Lung (tissue), 12 donors: ENCODE results near the gene CXCR5. TPM values are rescaled to one million over a fixed set of nuclear protein-coding genes. Genes with fewer than 3 reads are reported as not detected.

ENCODE experiments used
- ATAC-seq: fragments of 200-7000 bp; cut with Tn5 transposase; one replicate; pipeline ENCODE4 v1.9.1; 2020; ENCODE audit warnings: moderate number of reproducible peaks; ENCODE audit not compliant: insufficient read depth, low FRiP score
- DNase-seq, 3 donors: peaks; one replicate each; pipeline ENCODE4 v3.0.0-alpha.2; 2013 to 2017
- H3K27ac ChIP-seq, 2 donors: one replicate each; pipeline ENCODE4 v1.5.1; 2013; ENCODE audit warnings: mild to moderate bottlenecking in 2 of 2, moderate library complexity in 2 of 2, control low read depth in 1 of 2, inconsistent platforms in 1 of 2, low read depth in 1 of 2, low read length in 1 of 2
- H3K27me3 ChIP-seq, 3 donors: one replicate each; pipeline ENCODE4 v1.5.1; 2013; ENCODE audit warnings: low read length in 2 of 3; ENCODE audit not compliant: control insufficient read depth in 3 of 3, insufficient read depth in 3 of 3
- H3K36me3 ChIP-seq, 4 donors: one replicate each; pipeline ENCODE4 v1.5.1; 2013; ENCODE audit warnings: low read length in 4 of 4, mild to moderate bottlenecking in 1 of 4, moderate library complexity in 1 of 4; ENCODE audit not compliant: control insufficient read depth in 4 of 4, insufficient read depth in 4 of 4
- H3K4me1 ChIP-seq, 5 donors: one replicate each; pipeline ENCODE4 v1.5.1; 2013; ENCODE audit warnings: low read length in 5 of 5, mild to moderate bottlenecking in 2 of 5, moderate library complexity in 1 of 5; ENCODE audit not compliant: control insufficient read depth in 5 of 5, insufficient read depth in 5 of 5
- H3K4me3 ChIP-seq: one replicate; pipeline ENCODE4 v1.5.1; 2013; ENCODE audit warnings: mild to moderate bottlenecking, control low read depth, moderate library complexity
- H3K9ac ChIP-seq, 2 donors: one replicate each; pipeline ENCODE4 v1.5.1; 2013; ENCODE audit warnings: low read length in 2 of 2, control low read depth in 1 of 2; ENCODE audit not compliant: insufficient read depth in 1 of 2
- H3K9me3 ChIP-seq, 4 donors: one replicate each; pipeline ENCODE4 v1.5.1; 2013; ENCODE audit warnings: low read length in 3 of 4, mild to moderate bottlenecking in 1 of 4, moderate library complexity in 1 of 4; ENCODE audit not compliant: control insufficient read depth in 4 of 4, insufficient read depth in 3 of 4
- CTCF ChIP-seq: IDR thresholded peaks from 2 replicates; pipeline ENCODE4 v1.5.1; 2012; ENCODE audit warnings: mild to moderate bottlenecking; ENCODE audit errors: control extremely low read depth, extremely low read depth
- WGBS, 2 donors: extraction: QIAGEN DNeasy Blood & Tissue Kit; methylation state at CpG; one replicate each; pipeline ENCODE4 v1.1.7; 2013; 5-methylcytosine and 5-hydroxymethylcytosine counted together
- polyA plus RNA-seq, 2 donors: library from polyadenylated mRNA; stranded (reverse); fragments of 200-250 nt; gene quantifications; one replicate each; pipeline ENCODE4 v1.2.1, GENCODE V29; 2013
- total RNA-seq, 2 donors: library from RNA; depleted of rRNA in 1 of 2; stranded (reverse); fragments of >200 nt in 1 of 2; gene quantifications; one replicate each; pipeline ENCODE4 v1.2.1, GENCODE V29; 2014 to 2021
- donor health status: control.
- donor health status: control.
- donor health status: Bipolar disorder and iron deficiency.
- donor health status: healthy.
- donor health status: DM: yes; HTN: yes; CAD: no.

Gene CXCR5
- total and polyA plus RNA-seq, 4 donors = 0.16 to 0.65 (median 0.48) TPM; not detected in 1

GRCh38 chr11:118916842-118917388 is 33.2 kb downstream of the CXCR5 start:
- H3K4me3 ChIP-seq = no peak overlapping the region
- ATAC-seq = no peak
- H3K36me3 ChIP-seq = peaks cover 0 to 6% (median 0%) of the 10 kb centered on the region in 4 donors
- peak overlapping the region; percentile 92 to 93 for H3K27ac ChIP-seq
- peak; percentile 66 to 82 (median 68) for DNase-seq
- no peak for TF ChIP-seq CTCF
- H3K27me3 ChIP-seq = no peaks in the 10 kb centered on the region
- H3K4me1 ChIP-seq = peaks cover 20 to 95% (median 78%) of the 10 kb centered on the region in 5 donors
- H3K9me3 ChIP-seq = no peaks in the 10 kb centered on the region
- peak overlapping the region in 1 of 2 donors; percentile 26 for H3K9ac ChIP-seq
- WGBS, 2 donors = 52 to 64% methylated on average over 8 of the region's 8 CpGs

GRCh38 chr11:118917481-118918127 is 33.9 kb downstream of the CXCR5 start:
- no peaks in the 10 kb centered on the region for H3K9me3 ChIP-seq
- DNase-seq (peak in 2 of 3 donors; percentile 64 to 68), ATAC-seq (peak; percentile 2)
- peak overlapping the region; percentile 93 to 97 for H3K27ac ChIP-seq
- TF ChIP-seq CTCF = no peak
- no peak overlapping the region for H3K4me3 ChIP-seq
- 6 to 10% methylated on average over 13 of the region's 13 CpGs for WGBS, 2 donors
- H3K9ac ChIP-seq = peak overlapping the region in 1 of 2 donors; percentile 26
- peaks cover 20 to 95% (median 71%) of the 10 kb centered on the region in 5 donors for H3K4me1 ChIP-seq
- H3K27me3 ChIP-seq = no peaks in the 10 kb centered on the region
- peaks cover 0 to 6% (median 0%) of the 10 kb centered on the region in 4 donors for H3K36me3 ChIP-seq

GRCh38 chr11:118918128-118918685 is 34.5 kb downstream of the CXCR5 start:
- peak; percentile 88 to 92 (median 92) for DNase-seq
- ATAC-seq = peak; percentile 12
- H3K9ac ChIP-seq = peak overlapping the region in 1 of 2 donors; percentile 42
- peaks cover 18 to 95% (median 68%) of the 10 kb centered on the region in 5 donors for H3K4me1 ChIP-seq
- H3K27me3 ChIP-seq = no peaks in the 10 kb centered on the region
- H3K36me3 ChIP-seq = peaks cover 0 to 7% (median 0%) of the 10 kb centered on the region in 4 donors
- no peak overlapping the region for H3K4me3 ChIP-seq
- no peak for TF ChIP-seq CTCF
- H3K9me3 ChIP-seq = no peaks in the 10 kb centered on the region
- 11 to 48% methylated on average over 14 of the region's 14 CpGs for WGBS, 2 donors
- peak overlapping the region; percentile 93 to 97 for H3K27ac ChIP-seq
